Astrocyte (in vitro differentiated cells and primary cell): ENCODE results near the gene ZNF212.

Experiments
- CTCF ChIP-seq: IDR thresholded peaks from 2 replicates; pipeline ENCODE4 v1.5.1; 2011; ENCODE audit warnings: low read depth, mild to moderate bottlenecking, inconsistent platforms, low read length, moderate library complexity; ENCODE audit not compliant: insufficient read depth
- EZH2 ChIP-seq: IDR thresholded peaks from 2 replicates; pipeline ENCODE4 v1.6.1; 2012; ENCODE audit warnings: mild to moderate bottlenecking, low read length, inconsistent platforms; ENCODE audit not compliant: insufficient read depth

GRCh38 chr7:149228831-149229471, 10.5 kb upstream of the ZNF212 start:
- TF ChIP-seq CTCF (no peak), EZH2 (no peak)
